Mucosa of descending colon (tissue), 3 donors: ENCODE measurements around the gene LCK. TPM values are rescaled to one million over a fixed set of nuclear protein-coding genes. Genes with fewer than 3 reads are reported as not detected.
"Not testable (repeated sequence)": the region's sequence is repeated elsewhere in the genome, so short reads cannot be mapped to it uniquely, and the experiment has no call there.

Source experiments
- ATAC-seq: fragments of 200-7000 bp; cut with Tn5 transposase; one replicate; pipeline ENCODE4 v1.9.1; 2020; ENCODE audit warnings: mild to moderate bottlenecking, moderate library complexity
- DNase-seq, 3 donors: peaks; one replicate each; pipeline ENCODE4 v3.0.0-alpha.2; 2020
- H3K36me3 ChIP-seq: fragments of 200-600 bp; one replicate; pipeline ENCODE4 v1.8.0; 2021; ENCODE audit warnings: low read depth, mild to moderate bottlenecking
- H3K4me1 ChIP-seq: fragments of 200-600 bp; one replicate; pipeline ENCODE4 v1.8.0; 2021; ENCODE audit warnings: low read depth, mild to moderate bottlenecking
- H3K4me3 ChIP-seq: fragments of 200-600 bp; one replicate; pipeline ENCODE4 v1.8.0; 2021; ENCODE audit warnings: mild to moderate bottlenecking
- H3K9me3 ChIP-seq: fragments of 200-600 bp; one replicate; pipeline ENCODE4 v1.8.0; 2021; ENCODE audit warnings: mild to moderate bottlenecking
- CTCF ChIP-seq: fragments of 200-600 bp; IDR thresholded peaks from one replicate; pipeline ENCODE4 v1.8.0; 2022; ENCODE audit warnings: antibody characterized with exemption, mild to moderate bottlenecking
- intact Hi-C, 2 donors: fragments of 100-400 bp; cut with DNase I in 1 of 2; cut with micrococcal nuclease in 1 of 2; formaldehyde crosslinking; loops; one replicate each; pipeline versions ENCODE4 v1.11.0 to v1.11.1; 2022; cut with DNase I, micrococcal nuclease
- total RNA-seq, 3 donors: library from RNA; stranded (reverse); fragmentation: NEBNext Ultra II Directional in 2 of 3; extraction: Animal tissue kit (Norgen Biotek cat#: 25700) in 2 of 3; gene quantifications; one replicate each; pipeline versions ENCODE4 v1.2.1 to v1.2.4, GENCODE V29; 2021 to 2023
- donor health status: DM: no; HTN: no; CAD: no; lungs with moderate emphysema.
- donor health status: DM: no; HTN: no; CAD: no.
- donor health status: DM: no; HTN: yes; CAD: no.

The LCK gene
- total RNA-seq, 3 donors from 2014 or later: 4.7 to 6.0 (median 5.9) TPM

GRCh38 chr1:32249831-32250525, 1.1 kb upstream of the LCK start:
- TF ChIP-seq CTCF: no peak
- DNase-seq (peak; percentile 61 to 85 (median 69)), ATAC-seq (peak; percentile 73)
- H3K4me3 ChIP-seq: no peak overlapping the region
- peaks cover 12% of the 10 kb centered on the region for H3K4me1 ChIP-seq
- no peaks in the 10 kb centered on the region for H3K9me3 ChIP-seq
- H3K36me3 ChIP-seq: no peaks in the 10 kb centered on the region
- intact Hi-C loops: no loop called here

GRCh38 chr1:32255072-32256071, 4.3 kb downstream of the LCK start:
- no peak overlapping the region for H3K4me3 ChIP-seq
- intact Hi-C loops: no loop called here
- TF ChIP-seq CTCF: no peak
- H3K4me1 ChIP-seq: no peaks in the 10 kb centered on the region
- ATAC-seq (no peak), DNase-seq (no peak)
- H3K9me3 ChIP-seq: no peaks in the 10 kb centered on the region
- no peaks in the 10 kb centered on the region for H3K36me3 ChIP-seq

- Histone ChIP-seq H3K4me3 (no peak overlapping the region), H3K9me3 (no peaks in the 10 kb centered on the region), H3K36me3 (no peaks in the 10 kb centered on the region), H3K4me1 (no peaks in the 10 kb centered on the region)
- intact Hi-C loops: no loop called here
- DNase-seq (no peak), ATAC-seq (no peak)
- TF ChIP-seq CTCF: no peak
Measured at GRCh38 chr1:32256473-32257226, 5.6 kb downstream of the LCK start.

- no peak for TF ChIP-seq CTCF
- Histone ChIP-seq H3K9me3 (no peaks in the 10 kb centered on the region), H3K36me3 (no peaks in the 10 kb centered on the region), H3K4me1 (no peaks in the 10 kb centered on the region), H3K4me3 (no peak overlapping the region)
- ATAC-seq: no peak
- intact Hi-C loops: no loop called here
- no peak for DNase-seq
Measured at GRCh38 chr1:32257227-32257508, 6.1 kb downstream of the LCK start.

GRCh38 chr1:32263236-32263593, 12.2 kb downstream of the LCK start:
- DNase-seq, intact Hi-C loops, H3K36me3 ChIP-seq, ATAC-seq, H3K9me3 ChIP-seq, H3K4me3 ChIP-seq, H3K4me1 ChIP-seq: not testable (repeated sequence)

GRCh38 chr1:32263744-32264143, 12.7 kb downstream of the LCK start:
- no peaks in the 10 kb centered on the region for H3K9me3 ChIP-seq
- no peak overlapping the region for H3K4me3 ChIP-seq
- no peaks in the 10 kb centered on the region for H3K4me1 ChIP-seq
- ATAC-seq: peak; percentile 37
- no peak for DNase-seq
- intact Hi-C loops: no loop called here
- H3K36me3 ChIP-seq: no peaks in the 10 kb centered on the region
- TF ChIP-seq CTCF: no peak
